ENCODE results near the gene TMEM200B. TPM values are rescaled to one million over a fixed set of nuclear protein-coding genes. Genes with fewer than 3 reads are reported as not detected.
A peak's percentile ranks its signal among the peaks of the same experiment; 100 is the strongest.

TMEM200B gene
- total and polyA plus RNA-seq, 2 donors (not counting 1 experiment from before 2014, with no cell fraction given) = 17.7 to 20.8 TPM

DNA sequence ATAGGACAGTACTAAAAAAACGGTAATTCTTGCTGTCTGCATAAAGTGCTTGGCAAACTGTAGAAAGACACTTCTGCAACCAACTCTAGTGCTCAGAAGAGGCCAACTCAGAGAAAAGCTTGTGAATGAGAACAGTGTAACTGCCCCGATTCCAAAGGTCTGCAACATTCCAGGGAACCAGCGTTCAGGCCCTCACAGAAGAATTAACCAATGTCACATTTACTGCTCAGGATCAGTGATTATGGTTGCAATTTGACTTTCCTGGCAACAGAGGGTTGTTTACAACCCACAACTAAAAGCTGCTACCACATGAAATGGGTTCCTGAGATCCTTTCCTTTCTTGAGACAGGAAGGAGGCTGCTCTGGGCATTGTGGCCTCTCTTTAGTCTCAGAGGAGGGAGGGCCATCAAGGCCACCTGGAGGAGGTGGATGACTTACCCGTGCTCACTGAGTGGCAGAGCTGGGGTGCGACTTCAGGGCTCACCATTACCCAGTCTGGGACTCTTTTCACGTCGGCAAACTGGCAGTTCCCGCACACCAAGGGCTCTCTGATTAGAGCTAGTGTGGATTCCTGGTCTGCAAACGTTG lies 42.7 kb upstream of the TMEM200B start:
- H3K9me3 ChIP-seq (ENCODE audit: control insufficient read depth, insufficient read depth, low read depth, low read length) = no peaks in the 10 kb centered on the region
- H3K4me1 ChIP-seq (ENCODE audit: control insufficient read depth, extremely low read depth, insufficient read depth, low read length) = peaks cover 9% of the 10 kb centered on the region
- no peak overlapping the region for H3K4me3 ChIP-seq (replicated peaks in 1 of 4; ENCODE audit: control extremely low read depth in 1 of 4, insufficient read depth in 1 of 4, low read depth in 3 of 4, low read length in 4 of 4)
- H4K20me1 ChIP-seq (ENCODE audit: control insufficient read depth, extremely low read depth, insufficient read depth, low read length) = no peaks in the 10 kb centered on the region
- H3K79me2 ChIP-seq (ENCODE audit: control insufficient read depth, insufficient read depth, low read length) = peaks cover 97% of the 10 kb centered on the region
- no peak overlapping the region for H3K9ac ChIP-seq (ENCODE audit: insufficient read depth, low read length)
- no peaks in the 10 kb centered on the region for H3K27me3 ChIP-seq (ENCODE audit: control insufficient read depth, insufficient read depth, low read length)
- H3K4me2 ChIP-seq (ENCODE audit: extremely low read depth, insufficient read depth, low read length) = no peak overlapping the region
- no peak for TF ChIP-seq EZH2 (IDR thresholded peaks at IDR 0.05; ENCODE audit: low read length, missing control alignments)
- TF ChIP-seq, protein P1, sequence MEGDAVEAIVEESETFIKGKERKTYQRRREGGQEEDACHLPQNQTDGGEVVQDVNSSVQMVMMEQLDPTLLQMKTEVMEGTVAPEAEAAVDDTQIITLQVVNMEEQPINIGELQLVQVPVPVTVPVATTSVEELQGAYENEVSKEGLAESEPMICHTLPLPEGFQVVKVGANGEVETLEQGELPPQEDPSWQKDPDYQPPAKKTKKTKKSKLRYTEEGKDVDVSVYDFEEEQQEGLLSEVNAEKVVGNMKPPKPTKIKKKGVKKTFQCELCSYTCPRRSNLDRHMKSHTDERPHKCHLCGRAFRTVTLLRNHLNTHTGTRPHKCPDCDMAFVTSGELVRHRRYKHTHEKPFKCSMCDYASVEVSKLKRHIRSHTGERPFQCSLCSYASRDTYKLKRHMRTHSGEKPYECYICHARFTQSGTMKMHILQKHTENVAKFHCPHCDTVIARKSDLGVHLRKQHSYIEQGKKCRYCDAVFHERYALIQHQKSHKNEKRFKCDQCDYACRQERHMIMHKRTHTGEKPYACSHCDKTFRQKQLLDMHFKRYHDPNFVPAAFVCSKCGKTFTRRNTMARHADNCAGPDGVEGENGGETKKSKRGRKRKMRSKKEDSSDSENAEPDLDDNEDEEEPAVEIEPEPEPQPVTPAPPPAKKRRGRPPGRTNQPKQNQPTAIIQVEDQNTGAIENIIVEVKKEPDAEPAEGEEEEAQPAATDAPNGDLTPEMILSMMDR (conservative IDR thresholded peaks at IDR 0.05 in 1 of 2, IDR thresholded peaks at IDR 0.05 in 1 of 2; ENCODE audit: low read depth in 1 of 2, low read length in 2 of 2) = no peak
- no peak for DNase-seq (ENCODE audit: low read depth in 2 of 2)
- H3K27ac ChIP-seq (ENCODE audit: insufficient read depth, low read length) = peak overlapping the region; percentile 52
- H2AFZ ChIP-seq (ENCODE audit: low read length) = no peak overlapping the region
- H3K36me3 ChIP-seq (ENCODE audit: control insufficient read depth, insufficient read depth, low read length) = peaks cover 5% of the 10 kb centered on the region

DNA sequence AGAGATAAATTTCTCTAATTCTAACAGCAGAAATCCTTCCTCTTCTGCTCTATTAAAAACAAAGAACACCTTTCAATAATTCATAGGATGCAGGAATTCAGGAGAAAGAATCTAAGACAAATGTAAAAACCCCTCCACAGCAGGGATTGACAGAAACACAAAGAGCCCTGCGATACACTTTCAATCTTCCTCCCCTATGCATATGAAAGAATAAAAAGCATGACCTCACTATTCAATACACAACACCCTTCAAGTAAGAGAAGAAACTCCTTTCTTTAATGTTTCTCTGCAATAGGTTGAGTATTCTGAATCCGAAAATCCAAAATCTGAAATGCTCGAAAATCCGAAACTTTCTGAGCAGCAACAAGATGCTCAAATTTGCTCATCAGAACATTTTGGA lies 40.9 kb upstream of the TMEM200B start:
- H3K79me2 ChIP-seq (ENCODE audit: control insufficient read depth, insufficient read depth, low read length) = peaks cover 94% of the 10 kb centered on the region
- TF ChIP-seq, protein P1 (conservative IDR thresholded peaks at IDR 0.05 in 1 of 2, IDR thresholded peaks at IDR 0.05 in 1 of 2; ENCODE audit: low read depth in 1 of 2, low read length in 2 of 2) = no peak
- TF ChIP-seq EZH2 (IDR thresholded peaks at IDR 0.05; ENCODE audit: low read length, missing control alignments) = no peak
- H3K4me1 ChIP-seq (ENCODE audit: control insufficient read depth, extremely low read depth, insufficient read depth, low read length) = peaks cover 5% of the 10 kb centered on the region
- no peak overlapping the region for H2AFZ ChIP-seq (ENCODE audit: low read length)
- no peaks in the 10 kb centered on the region for H3K27me3 ChIP-seq (ENCODE audit: control insufficient read depth, insufficient read depth, low read length)
- H3K4me3 ChIP-seq (replicated peaks in 1 of 4; ENCODE audit: control extremely low read depth in 1 of 4, insufficient read depth in 1 of 4, low read depth in 3 of 4, low read length in 4 of 4) = no peak overlapping the region
- peaks cover 9% of the 10 kb centered on the region for H3K36me3 ChIP-seq (ENCODE audit: control insufficient read depth, insufficient read depth, low read length)
- DNase-seq (ENCODE audit: low read depth in 2 of 2) = no peak
- H3K9ac ChIP-seq (ENCODE audit: insufficient read depth, low read length) = no peak overlapping the region
- no peaks in the 10 kb centered on the region for H4K20me1 ChIP-seq (ENCODE audit: control insufficient read depth, extremely low read depth, insufficient read depth, low read length)
- no peak overlapping the region for H3K4me2 ChIP-seq (ENCODE audit: extremely low read depth, insufficient read depth, low read length)
- no peak overlapping the region for H3K27ac ChIP-seq (ENCODE audit: insufficient read depth, low read length)
- H3K9me3 ChIP-seq (ENCODE audit: control insufficient read depth, insufficient read depth, low read depth, low read length) = no peaks in the 10 kb centered on the region

DNA sequence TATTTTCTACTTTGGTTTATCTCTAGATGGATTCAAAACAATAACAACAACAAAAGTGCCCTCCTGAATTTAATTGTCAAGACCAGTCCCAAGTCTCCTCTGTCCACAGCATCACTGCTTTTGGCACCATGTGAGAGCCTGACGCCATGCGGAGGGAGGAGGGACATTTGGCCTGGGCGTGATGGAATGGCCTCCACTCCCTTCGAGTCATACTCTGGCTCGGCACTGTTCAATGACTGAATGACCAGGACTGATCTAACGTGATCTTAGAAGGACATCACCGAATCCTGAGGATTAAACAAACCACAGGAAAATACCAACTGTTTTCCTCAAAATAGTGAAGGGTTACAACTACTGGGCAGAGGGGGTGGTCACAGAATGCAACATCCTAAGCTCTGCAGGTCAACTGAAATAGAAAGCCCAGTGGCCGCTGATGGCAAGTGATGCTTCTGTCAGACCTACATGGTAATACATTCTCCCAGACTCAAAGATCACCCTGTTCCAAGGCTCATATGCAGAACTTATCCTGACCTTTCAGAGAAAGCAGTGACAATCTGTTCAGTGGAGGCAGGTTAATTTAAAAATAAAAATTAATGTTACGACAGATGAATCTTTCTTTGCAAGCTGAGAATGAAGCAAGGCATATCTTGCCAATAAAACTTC lies 38.9 kb upstream of the TMEM200B start:
- Histone ChIP-seq H3K4me2 (ENCODE audit: extremely low read depth, insufficient read depth, low read length) (no peak overlapping the region), H3K36me3 (ENCODE audit: control insufficient read depth, insufficient read depth, low read length) (peaks cover 11% of the 10 kb centered on the region), H3K9me3 (ENCODE audit: control insufficient read depth, insufficient read depth, low read depth, low read length) (no peaks in the 10 kb centered on the region), H2AFZ (ENCODE audit: low read length) (no peak overlapping the region), H3K27me3 (ENCODE audit: control insufficient read depth, insufficient read depth, low read length) (no peaks in the 10 kb centered on the region), H3K9ac (ENCODE audit: insufficient read depth, low read length) (no peak overlapping the region), H3K4me3 (replicated peaks in 1 of 4; ENCODE audit: control extremely low read depth in 1 of 4, insufficient read depth in 1 of 4, low read depth in 3 of 4, low read length in 4 of 4) (no peak overlapping the region), H4K20me1 (ENCODE audit: control insufficient read depth, extremely low read depth, insufficient read depth, low read length) (no peaks in the 10 kb centered on the region), H3K79me2 (ENCODE audit: control insufficient read depth, insufficient read depth, low read length) (peaks cover 84% of the 10 kb centered on the region), H3K27ac (ENCODE audit: insufficient read depth, low read length) (peak overlapping the region; percentile 22), H3K4me1 (ENCODE audit: control insufficient read depth, extremely low read depth, insufficient read depth, low read length) (peaks cover 5% of the 10 kb centered on the region)
- TF ChIP-seq, protein P1 (conservative IDR thresholded peaks at IDR 0.05 in 1 of 2, IDR thresholded peaks at IDR 0.05 in 1 of 2; ENCODE audit: low read depth in 1 of 2, low read length in 2 of 2) = no peak
- DNase-seq (ENCODE audit: low read depth in 2 of 2) = peak; percentile 21 to 47

Measured in fibroblast of lung (primary cell).